Nephron (organoid): Measurements from ENCODE around the gene NPAT.

Source experiments
- H3K27ac Mint-ChIP-seq, 3 experiments: 2 replicates each; pipeline ENCODE4 v1.8.0; 2020; ENCODE audit warnings: mixed read lengths in 3 of 3, mild to moderate bottlenecking in 2 of 3, moderate library complexity in 1 of 3
- H3K27me3 Mint-ChIP-seq: 2 replicates; pipeline ENCODE4 v1.8.0; 2021; ENCODE audit warnings: low read depth, mild to moderate bottlenecking, moderate library complexity, mixed read lengths
- H3K36me3 Mint-ChIP-seq: 2 replicates; pipeline ENCODE4 v1.8.0; 2020; ENCODE audit warnings: low read depth, mixed read lengths
- H3K4me1 Mint-ChIP-seq: 2 replicates; pipeline ENCODE4 v1.8.0; 2020; ENCODE audit warnings: mixed read lengths
- H3K4me3 Mint-ChIP-seq, 3 experiments: 2 replicates each; pipeline ENCODE4 v1.8.0; 2020; ENCODE audit warnings: mild to moderate bottlenecking in 3 of 3, mixed read lengths in 3 of 3, moderate library complexity in 2 of 3
- H3K9me3 Mint-ChIP-seq: 2 replicates; pipeline ENCODE4 v1.8.0; 2020; ENCODE audit warnings: mixed read lengths
- CTCF ChIP-seq, 3 experiments: fragments of 200-600 bp; sonication (generic); IDR thresholded peaks; one replicate each; pipeline ENCODE4 v1.5.0; 2021; ENCODE audit warnings: antibody characterized with exemption in 3 of 3; ENCODE audit not compliant: unreplicated experiment in 3 of 3

NPAT gene

GRCh38 chr11:108206171-108206570, 16.3 kb downstream of the NPAT start:
- H3K27ac Mint-ChIP-seq = no peak overlapping the region
- H3K4me3 Mint-ChIP-seq = no peak overlapping the region
- TF ChIP-seq CTCF (IDR thresholded peaks at IDR 0.05; ENCODE audit: unreplicated experiment in 3 of 3) = no peak
- H3K36me3 Mint-ChIP-seq = peaks cover 77% of the 10 kb centered on the region
- H3K27me3 Mint-ChIP-seq = no peaks in the 10 kb centered on the region
- H3K4me1 Mint-ChIP-seq = no peaks in the 10 kb centered on the region
- H3K9me3 Mint-ChIP-seq = peaks cover 16% of the 10 kb centered on the region

GRCh38 chr11:108204929-108205499, 17.4 kb downstream of the NPAT start:
- Mint-ChIP-seq H3K36me3 (peaks cover 65% of the 10 kb centered on the region), H3K4me1 (no peaks in the 10 kb centered on the region), H3K27me3 (no peaks in the 10 kb centered on the region), H3K9me3 (peaks cover 16% of the 10 kb centered on the region), H3K27ac (no peak overlapping the region), H3K4me3 (no peak overlapping the region)
- no peak for TF ChIP-seq CTCF (IDR thresholded peaks at IDR 0.05; ENCODE audit: unreplicated experiment in 3 of 3)

- H3K27me3 Mint-ChIP-seq = no peaks in the 10 kb centered on the region
- TF ChIP-seq CTCF (IDR thresholded peaks at IDR 0.05; ENCODE audit: unreplicated experiment in 3 of 3) = no peak
- peaks cover 16% of the 10 kb centered on the region for H3K9me3 Mint-ChIP-seq
- H3K4me3 Mint-ChIP-seq = no peak overlapping the region
- H3K27ac Mint-ChIP-seq = no peak overlapping the region
- H3K4me1 Mint-ChIP-seq = no peaks in the 10 kb centered on the region
- H3K36me3 Mint-ChIP-seq = peaks cover 60% of the 10 kb centered on the region
Observed at GRCh38 chr11:108204376-108204775, 18.1 kb downstream of the NPAT start.

GRCh38 chr11:108203075-108203474, 19.4 kb downstream of the NPAT start:
- Mint-ChIP-seq H3K4me3 (no peak overlapping the region), H3K4me1 (no peaks in the 10 kb centered on the region), H3K27me3 (no peaks in the 10 kb centered on the region), H3K27ac (no peak overlapping the region), H3K36me3 (peaks cover 53% of the 10 kb centered on the region), H3K9me3 (peaks cover 16% of the 10 kb centered on the region)
- no peak for TF ChIP-seq CTCF (IDR thresholded peaks at IDR 0.05; ENCODE audit: unreplicated experiment in 3 of 3)

- no peak overlapping the region for H3K4me3 Mint-ChIP-seq
Observed at GRCh38 chr11:108199446-108200321, 22.8 kb downstream of the NPAT start.

More at GRCh38 chr11:108199446-108200321, 22.8 kb downstream of the NPAT start:
- Mint-ChIP-seq H3K27ac (peak overlapping the region in 1 of 3 experiments; percentile 13), H3K36me3 (peaks cover 38% of the 10 kb centered on the region), H3K27me3 (no peaks in the 10 kb centered on the region), H3K9me3 (peaks cover 4% of the 10 kb centered on the region), H3K4me1 (no peaks in the 10 kb centered on the region)
- no peak for TF ChIP-seq CTCF (IDR thresholded peaks at IDR 0.05; ENCODE audit: unreplicated experiment in 3 of 3)
